GM13977 (cell line): ENCODE measurements around the gene APOB.

Source experiments
- DNase-seq: peaks from one replicate; pipeline ENCODE4 v3.0.0; 2012; ENCODE audit warnings: low spot score
- in situ Hi-C: fragments of 300-500 bp; cut with MboI; formaldehyde crosslinking; loops from one replicate; pipeline ENCODE4 v1.12.0; 2022; ENCODE audit warnings: low sequenced_read_pairs, low pct_unique_long_range_greater_than_20kb, mixed read lengths, inconsistent platforms; ENCODE audit not compliant: unreplicated experiment
- TF ChIP-seq, protein P1 (sequence below): IDR thresholded peaks from 2 replicates; pipeline ENCODE4 v1.5.1; 2012; ENCODE audit warnings: mild to moderate bottlenecking, control low read depth; ENCODE audit not compliant: insufficient read depth; ENCODE audit errors: extremely low read depth, missing control alignments

Gene APOB, protein sequence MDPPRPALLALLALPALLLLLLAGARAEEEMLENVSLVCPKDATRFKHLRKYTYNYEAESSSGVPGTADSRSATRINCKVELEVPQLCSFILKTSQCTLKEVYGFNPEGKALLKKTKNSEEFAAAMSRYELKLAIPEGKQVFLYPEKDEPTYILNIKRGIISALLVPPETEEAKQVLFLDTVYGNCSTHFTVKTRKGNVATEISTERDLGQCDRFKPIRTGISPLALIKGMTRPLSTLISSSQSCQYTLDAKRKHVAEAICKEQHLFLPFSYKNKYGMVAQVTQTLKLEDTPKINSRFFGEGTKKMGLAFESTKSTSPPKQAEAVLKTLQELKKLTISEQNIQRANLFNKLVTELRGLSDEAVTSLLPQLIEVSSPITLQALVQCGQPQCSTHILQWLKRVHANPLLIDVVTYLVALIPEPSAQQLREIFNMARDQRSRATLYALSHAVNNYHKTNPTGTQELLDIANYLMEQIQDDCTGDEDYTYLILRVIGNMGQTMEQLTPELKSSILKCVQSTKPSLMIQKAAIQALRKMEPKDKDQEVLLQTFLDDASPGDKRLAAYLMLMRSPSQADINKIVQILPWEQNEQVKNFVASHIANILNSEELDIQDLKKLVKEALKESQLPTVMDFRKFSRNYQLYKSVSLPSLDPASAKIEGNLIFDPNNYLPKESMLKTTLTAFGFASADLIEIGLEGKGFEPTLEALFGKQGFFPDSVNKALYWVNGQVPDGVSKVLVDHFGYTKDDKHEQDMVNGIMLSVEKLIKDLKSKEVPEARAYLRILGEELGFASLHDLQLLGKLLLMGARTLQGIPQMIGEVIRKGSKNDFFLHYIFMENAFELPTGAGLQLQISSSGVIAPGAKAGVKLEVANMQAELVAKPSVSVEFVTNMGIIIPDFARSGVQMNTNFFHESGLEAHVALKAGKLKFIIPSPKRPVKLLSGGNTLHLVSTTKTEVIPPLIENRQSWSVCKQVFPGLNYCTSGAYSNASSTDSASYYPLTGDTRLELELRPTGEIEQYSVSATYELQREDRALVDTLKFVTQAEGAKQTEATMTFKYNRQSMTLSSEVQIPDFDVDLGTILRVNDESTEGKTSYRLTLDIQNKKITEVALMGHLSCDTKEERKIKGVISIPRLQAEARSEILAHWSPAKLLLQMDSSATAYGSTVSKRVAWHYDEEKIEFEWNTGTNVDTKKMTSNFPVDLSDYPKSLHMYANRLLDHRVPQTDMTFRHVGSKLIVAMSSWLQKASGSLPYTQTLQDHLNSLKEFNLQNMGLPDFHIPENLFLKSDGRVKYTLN (N-terminal part only)

DNA sequence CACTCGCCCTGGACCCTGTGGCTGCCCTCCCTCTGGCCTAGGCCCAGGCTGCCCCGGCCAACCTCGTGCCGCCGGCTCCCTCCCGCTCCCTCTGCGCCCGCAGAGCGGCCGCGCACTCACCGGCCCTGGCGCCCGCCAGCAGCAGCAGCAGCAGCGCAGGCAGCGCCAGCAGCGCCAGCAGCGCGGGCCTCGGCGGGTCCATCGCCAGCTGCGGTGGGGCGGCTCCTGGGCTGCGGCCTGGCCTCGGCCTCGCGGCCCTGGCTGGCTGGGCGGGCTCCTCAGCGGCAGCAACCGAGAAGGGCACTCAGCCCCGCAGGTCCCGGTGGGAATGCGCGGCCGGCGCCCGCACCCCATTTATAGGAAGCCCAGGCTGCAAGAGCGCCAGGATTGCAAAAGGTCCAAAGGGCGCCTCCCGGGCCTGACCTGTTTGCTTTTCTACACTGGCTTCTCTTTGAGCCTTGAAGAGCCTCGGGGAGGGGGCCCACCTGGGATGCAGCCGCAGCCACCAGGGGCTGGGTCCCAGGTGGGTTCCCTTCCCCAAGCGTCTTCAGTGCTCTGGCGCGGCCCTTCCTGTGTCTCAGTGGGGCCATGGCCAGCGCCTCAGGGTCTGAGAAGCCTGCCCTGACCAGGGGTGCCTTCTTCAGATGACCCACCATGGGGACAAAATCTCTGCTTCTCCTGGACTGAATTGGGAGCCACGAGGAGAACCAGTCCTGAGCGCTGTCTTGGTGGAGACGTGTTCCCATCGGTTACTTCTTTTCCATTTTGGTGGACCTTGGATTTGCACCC, at the start of gene APOB:
Gene APOB (minus strand): TSS at position 330 of the 789 bp plus-strand sequence. CDS start 128 bp downstream, at position 202.
- DNase-seq = no peak
- in situ Hi-C loops = loop anchor here (25.0 kb wide), 1 partner anchor 268 kb away; no protein-coding TSS in a partner anchor
- TF ChIP-seq, protein P1, sequence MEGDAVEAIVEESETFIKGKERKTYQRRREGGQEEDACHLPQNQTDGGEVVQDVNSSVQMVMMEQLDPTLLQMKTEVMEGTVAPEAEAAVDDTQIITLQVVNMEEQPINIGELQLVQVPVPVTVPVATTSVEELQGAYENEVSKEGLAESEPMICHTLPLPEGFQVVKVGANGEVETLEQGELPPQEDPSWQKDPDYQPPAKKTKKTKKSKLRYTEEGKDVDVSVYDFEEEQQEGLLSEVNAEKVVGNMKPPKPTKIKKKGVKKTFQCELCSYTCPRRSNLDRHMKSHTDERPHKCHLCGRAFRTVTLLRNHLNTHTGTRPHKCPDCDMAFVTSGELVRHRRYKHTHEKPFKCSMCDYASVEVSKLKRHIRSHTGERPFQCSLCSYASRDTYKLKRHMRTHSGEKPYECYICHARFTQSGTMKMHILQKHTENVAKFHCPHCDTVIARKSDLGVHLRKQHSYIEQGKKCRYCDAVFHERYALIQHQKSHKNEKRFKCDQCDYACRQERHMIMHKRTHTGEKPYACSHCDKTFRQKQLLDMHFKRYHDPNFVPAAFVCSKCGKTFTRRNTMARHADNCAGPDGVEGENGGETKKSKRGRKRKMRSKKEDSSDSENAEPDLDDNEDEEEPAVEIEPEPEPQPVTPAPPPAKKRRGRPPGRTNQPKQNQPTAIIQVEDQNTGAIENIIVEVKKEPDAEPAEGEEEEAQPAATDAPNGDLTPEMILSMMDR = no peak

DNA sequence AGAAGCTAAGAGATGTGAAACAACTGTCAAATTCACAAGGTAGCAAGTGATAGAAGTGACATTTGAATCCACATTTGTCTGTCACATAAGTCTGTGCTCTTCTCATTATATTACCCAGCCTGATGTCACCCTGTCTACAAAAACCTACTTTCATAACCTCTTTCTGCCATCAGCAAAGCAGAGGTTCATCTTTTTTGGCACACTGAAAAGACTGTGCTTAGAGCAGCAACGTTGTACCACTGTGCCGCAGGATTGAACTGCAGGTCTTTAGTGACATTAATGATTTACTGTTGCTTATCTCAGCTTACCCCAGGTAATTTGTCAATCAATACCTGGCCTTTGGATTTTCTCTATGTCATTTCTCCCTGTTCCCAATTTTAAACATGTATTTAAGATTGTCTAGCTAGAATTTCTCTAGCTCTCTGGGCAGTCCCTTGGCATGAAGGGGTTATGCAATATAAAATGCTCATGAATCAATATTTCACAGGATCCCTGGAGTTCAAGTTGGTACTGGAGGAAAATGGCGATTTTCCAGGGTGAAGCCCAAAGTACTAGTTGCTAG, 48.5 kb upstream of the APOB start:
- in situ Hi-C loops = no loop called here
- TF ChIP-seq, protein P1 = no peak
- DNase-seq = no peak

DNA sequence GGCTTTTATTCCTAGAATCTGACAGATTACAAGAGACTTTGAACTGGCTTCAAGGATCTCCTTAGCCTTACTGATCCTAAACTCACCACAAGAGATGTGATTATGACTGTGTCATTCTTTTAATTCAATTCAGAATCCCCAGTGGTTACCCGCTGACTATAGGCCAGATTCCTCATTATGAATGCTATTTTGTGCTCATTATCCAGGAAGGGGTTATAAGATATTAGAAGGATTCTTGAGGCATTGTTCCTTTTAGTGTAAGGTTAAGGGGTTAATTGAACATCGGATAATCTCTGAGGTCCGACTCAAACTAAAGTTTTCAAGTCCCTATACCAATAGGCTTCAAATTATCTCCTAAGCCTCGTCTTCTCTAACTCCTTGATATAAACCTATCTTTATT, 40.5 kb upstream of the APOB start:
- in situ Hi-C loops = no loop called here
- DNase-seq = no peak
- TF ChIP-seq, protein P1 = no peak

DNA sequence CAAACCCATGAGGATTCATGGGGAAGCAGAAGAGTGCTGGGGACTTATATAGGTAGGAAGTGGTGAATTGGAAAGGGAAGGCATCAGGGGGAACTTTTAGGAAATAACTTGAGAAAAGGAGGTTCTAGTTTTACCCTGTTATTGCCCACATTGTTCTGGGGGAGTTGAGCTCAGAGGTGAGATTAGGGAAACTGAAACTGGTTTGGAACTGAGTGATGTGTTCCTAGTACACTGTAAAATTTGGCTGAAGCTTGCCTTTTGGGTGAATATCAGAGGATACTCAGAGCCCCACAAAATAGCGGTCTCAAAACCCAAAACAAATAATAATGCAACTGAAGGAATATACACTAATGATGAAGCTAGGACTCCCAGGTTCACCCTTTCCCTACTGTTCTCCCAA, 39.6 kb upstream of the APOB start:
- TF ChIP-seq, protein P1 = no peak
- in situ Hi-C loops = no loop called here
- no peak for DNase-seq

DNA sequence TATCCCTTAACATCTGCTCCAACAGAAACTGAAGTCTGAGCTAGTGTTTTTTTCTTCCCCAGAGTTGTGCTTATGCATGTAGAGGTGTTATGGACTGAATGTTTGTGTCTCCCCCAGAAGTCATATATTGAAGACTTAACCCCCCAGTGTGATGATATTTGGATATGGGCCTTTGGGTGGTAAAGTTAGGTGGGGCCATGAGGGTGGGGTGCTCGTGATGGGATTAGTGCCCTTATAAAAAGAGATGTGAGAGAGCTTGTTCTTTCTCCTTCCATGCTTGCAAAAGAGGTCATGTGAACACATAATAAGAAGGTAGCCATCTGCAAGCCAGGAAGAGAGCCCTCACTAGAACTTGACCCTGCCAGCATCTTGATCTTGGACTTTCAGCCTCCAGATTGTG, 34.4 kb upstream of the APOB start:
- DNase-seq = no peak

More for the DNA sequence above, 34.4 kb upstream of the APOB start:
- in situ Hi-C loops = no loop called here
- TF ChIP-seq, protein P1 = no peak
